ENCODE measurements around the gene FAM222A.
"Not testable (repeated sequence)": the region's sequence is repeated elsewhere in the genome, so short reads cannot be mapped to it uniquely, and the experiment has no call there.

FAM222A gene

DNA sequence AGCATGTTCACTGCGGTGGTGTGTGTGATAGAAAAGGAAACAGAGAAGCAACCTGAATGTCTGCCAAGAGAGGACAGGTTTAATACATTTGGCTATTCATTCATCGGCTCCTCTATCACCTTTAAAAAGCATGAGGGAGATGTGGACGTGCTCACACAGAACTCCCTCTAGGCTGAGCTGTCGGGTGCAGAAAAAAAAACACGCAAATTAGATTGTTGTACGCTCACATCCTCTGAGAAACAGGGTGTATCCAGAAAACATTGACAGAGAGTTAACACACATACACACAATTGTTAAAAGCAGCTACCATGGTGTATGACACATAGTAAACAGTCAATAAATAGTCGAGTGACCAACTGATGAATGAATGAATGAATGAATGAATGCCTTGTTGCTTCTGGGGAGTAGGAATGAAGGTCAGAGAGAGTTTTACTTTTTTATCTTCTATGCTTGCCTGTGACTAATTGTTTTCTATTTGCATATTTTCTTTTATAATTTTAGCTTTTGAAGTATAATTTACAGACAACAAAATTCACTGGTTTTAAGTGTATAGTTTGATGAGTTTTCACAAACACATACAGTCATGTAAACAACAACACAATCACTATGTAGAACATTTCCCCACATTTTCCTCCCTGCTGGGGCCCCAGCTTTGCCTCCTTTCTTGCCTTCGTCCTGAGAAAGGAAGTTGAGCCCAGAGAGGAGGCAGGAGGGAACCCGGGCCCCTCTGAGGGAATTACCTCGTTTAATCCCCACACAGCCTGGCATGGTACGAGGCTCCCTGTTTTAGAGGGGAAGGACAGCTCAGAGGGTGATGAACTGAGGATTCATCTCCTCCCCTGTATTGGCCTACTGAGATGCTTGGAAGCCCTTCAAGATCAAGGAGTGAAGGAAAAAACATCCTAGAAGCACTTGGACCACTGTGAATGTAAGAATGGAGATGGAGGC, 19.7 kb upstream of the FAM222A start:
- DNase-seq (ENCODE audit: low read depth in 2 of 2), result no peak

DNA sequence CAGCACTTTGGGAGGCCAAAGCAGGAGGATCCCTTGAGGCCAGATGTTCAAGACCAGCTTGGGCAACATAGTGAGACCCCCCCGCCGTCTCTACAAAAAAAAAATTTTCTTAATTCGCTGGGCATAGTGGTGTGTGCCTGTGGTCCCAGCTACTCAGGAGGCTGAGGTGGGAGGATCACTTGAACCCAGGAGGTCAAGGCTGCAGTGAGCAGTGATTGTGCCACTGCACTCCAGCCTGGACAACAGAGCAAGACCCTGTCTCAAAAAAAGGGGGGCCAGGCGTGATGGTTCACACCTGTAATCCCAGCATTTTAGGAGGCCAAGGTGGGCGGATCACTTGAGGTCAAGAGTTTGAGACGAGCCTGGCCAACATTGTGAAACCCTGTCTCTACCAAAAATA, 19.0 kb upstream of the FAM222A start:
- not testable (repeated sequence) for DNase-seq (ENCODE audit: low read depth in 2 of 2)

DNA sequence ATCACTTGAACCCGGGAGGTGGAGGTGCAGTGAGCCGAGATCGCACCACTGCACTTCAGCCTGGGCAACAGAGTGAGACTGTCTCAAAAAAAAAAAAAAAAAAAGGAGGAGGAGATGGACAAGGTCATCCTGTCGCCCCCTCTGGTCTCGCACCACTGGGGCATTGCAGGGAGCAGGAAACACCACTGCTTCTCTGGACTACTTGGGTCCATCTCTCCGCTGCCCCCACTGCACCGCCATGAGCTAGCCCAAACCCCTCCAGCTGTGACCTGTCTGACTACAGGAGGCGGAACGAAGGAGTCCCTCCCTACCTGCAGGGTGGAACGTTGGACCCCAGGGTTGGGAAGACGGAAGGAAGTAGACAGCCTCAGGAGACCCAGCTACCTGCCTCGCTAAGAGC, 18.2 kb upstream of the FAM222A start:
- DNase-seq (ENCODE audit: low read depth in 2 of 2), result no peak

DNA sequence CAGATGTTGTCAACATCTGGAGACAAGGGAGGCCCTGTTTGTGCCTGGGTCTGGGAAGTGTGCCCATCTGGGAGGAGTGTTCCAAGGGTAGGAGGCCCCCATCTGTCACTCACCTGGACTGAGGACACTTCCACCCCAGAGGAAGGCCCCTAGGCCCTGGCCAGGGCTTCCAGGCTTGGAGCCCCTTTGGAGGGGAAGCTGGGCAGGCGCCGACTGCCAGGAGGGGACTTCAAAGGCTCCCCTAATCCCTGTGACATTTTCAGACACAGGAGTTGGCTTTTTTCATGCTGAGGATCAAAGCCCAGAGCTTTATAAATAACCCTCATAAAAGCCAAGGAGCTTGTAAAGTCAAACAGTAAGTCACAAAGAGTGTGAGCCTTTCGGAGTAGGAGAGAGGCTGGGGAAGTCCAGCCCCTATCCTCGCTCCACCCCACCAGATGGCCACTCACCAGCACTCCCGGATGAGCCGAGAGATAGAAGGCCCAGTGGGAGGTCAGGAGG, 17.6 kb upstream of the FAM222A start:
- no peak for DNase-seq (ENCODE audit: low read depth in 2 of 2)

DNA sequence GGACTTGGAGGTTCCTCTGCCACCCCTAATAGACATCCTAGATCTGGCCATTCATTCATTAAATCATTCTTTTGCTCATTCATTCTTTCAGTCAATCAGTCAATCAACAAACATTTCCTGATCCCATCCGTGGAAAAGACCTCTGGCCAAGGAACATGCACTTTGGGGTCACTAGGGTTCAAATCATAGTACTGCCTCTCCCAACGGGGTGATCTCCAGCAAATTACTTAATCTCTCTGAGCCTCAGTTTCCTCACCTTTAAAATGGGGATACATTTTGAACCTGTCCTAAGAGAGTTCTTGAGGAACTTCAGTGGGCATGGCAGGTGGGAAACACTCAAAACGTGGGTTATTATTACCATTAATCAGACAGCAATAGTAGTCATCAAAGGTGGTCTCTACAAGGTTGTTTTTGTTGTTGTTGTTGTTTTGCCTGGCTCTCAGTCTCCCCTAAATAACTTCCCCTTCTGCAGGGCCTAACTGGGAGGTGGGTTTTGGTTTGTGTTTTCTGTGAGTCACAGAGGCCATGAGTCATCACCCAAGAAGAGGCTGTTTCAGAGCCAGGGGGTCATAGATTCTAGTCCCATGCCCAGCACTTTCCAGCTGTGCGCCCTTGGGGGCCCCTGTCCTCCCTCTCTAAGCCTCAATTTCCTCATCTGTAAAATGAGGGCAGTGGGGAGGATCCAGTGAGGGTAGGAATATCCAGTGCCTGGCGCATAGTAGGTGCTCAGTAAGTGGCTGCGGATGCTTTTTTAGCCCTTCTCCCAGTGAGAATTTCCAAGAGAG, 16.9 kb upstream of the FAM222A start:
- DNase-seq (ENCODE audit: low read depth in 2 of 2), result no peak

DNA sequence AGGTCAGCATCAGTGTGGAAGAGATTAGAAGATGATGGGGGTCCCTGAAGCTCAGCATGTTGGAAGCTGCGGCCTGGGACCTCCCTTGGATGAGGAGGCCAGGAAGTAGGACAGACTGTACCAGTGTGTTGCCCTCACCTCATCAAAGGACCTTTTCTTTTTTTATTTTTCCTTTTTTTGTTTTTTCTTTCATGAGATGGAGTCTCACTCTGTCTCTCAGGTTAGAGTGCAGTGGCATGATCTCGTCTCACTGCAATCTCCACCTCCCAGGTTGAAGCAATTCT, 16.4 kb upstream of the FAM222A start:
- DNase-seq (ENCODE audit: low read depth in 2 of 2), result no peak

DNA sequence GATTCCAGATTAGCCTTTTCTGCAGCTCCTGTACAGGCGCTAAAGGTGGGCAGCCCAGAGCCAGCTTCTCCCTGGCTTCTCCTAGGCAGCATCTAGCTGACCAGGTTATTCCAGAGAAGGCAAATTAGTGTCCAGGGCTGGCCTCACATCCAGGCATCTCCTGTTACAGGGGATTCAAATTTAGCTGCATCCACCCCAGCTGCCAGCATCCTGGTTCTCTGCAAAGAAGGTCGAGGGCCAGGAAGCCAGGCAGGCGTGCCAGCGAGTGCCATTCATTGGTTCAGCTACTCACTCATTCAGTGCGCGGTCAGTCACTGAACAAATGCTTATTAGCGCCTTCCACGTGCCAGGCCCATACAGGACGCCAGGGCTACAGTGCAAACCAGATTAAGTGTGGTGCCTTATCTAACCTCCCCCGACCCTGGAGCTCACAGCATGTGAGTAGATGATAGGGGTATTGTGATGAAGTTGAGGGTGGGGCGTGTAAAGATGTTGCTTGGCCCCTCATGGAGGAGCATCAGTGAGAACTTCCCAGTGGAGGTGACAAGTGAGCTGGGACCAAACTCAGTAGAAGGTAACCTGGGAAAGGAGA, 15.7 kb upstream of the FAM222A start:
- no peak for DNase-seq (ENCODE audit: low read depth in 2 of 2)

DNA sequence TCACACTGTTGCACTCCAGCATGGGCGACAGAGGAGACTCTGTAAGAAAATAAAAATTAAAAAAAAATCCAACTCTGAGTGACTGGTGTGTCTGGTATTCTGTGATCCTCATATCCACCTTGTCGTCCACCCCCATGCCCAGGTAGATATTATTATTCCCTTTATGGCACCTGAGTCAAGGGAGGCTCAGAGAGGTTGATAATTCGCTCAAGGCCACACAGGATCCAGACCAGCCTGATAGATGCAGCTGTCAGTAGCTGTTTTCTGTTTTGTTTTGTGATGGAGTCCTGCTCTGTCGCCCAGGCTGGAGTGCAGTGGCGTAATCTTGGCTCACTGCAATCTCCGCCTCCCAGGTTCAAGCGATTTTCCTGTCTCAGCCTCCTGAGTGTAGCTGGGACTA, 14.8 kb upstream of the FAM222A start:
- no peak for DNase-seq (ENCODE audit: low read depth in 2 of 2)

DNA sequence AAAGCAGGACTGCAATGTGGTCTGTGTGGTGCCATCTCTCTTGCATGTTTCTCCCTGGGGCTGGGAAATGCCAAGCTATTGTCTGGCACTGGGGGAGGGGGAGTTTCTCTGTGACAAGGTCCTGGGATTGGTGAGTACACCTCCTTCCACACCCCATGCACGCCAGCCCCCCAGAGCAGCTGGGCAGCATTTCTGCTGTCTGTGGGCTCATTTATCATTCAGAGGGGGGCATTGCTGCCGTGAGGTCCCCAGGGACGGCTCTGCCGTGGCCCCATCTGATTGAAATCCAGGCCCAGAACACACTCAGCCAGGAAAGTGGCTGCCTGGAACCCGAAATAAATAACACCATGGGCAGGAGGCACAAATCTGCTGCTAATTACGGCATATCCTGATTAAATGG, 12.6 kb upstream of the FAM222A start:
- no peak for DNase-seq (ENCODE audit: low read depth in 2 of 2)

DNA sequence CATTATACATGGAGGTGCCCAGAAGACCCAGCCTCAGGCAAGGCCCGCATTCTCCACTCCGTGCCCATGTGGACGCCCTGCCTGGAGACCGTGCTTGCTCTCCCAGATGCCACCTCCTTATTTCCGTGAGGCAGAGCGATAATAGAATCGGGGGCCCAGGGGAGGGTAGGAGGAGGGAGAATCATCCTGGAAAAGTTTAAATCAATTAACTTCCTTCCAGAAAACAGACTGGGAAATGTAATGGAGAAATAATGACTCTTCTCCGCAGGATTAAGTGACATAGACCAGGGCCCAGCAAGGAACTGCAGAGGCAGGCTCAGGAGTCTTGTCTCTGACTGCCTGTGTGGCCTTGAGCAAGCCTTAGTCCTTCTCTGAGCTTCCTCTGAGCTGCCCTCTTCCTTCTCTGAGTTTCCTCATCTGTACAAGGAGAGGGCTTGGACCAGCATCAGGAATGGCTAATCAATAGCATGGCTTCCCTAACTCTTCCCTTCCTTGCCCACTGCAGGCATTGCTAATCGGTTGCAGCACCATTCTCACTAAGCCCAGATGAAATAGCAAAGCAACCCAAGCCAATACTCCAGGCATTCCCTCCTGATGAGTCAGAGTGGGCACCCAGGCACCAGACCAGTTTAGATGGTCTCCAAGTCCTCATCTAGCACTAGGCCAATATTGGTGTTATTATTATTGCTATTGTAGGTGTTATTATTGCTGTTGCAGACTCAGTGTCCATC, 11.3 kb upstream of the FAM222A start:
- DNase-seq (ENCODE audit: low read depth in 2 of 2), result no peak

DNA sequence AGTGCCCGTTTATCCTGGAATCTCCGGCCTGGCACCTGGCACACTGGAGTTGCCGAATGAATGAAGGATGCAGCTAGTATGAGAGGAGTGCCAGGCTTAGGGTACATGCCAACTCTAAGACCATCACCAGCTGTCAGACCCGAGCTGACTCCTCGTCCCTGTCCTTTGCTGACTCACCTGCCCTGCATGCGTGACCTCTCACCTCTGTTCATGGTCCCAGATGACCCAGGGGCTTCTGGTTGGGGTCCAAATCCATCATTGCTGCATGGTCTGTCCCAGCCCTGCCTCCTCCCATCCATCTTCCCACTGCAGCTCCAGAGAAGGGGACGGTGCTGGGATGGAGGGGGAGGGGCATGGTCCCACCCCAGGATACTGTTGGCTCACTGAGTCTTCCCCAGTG, 9.9 kb upstream of the FAM222A start:
- no peak for DNase-seq (ENCODE audit: low read depth in 2 of 2)

DNA sequence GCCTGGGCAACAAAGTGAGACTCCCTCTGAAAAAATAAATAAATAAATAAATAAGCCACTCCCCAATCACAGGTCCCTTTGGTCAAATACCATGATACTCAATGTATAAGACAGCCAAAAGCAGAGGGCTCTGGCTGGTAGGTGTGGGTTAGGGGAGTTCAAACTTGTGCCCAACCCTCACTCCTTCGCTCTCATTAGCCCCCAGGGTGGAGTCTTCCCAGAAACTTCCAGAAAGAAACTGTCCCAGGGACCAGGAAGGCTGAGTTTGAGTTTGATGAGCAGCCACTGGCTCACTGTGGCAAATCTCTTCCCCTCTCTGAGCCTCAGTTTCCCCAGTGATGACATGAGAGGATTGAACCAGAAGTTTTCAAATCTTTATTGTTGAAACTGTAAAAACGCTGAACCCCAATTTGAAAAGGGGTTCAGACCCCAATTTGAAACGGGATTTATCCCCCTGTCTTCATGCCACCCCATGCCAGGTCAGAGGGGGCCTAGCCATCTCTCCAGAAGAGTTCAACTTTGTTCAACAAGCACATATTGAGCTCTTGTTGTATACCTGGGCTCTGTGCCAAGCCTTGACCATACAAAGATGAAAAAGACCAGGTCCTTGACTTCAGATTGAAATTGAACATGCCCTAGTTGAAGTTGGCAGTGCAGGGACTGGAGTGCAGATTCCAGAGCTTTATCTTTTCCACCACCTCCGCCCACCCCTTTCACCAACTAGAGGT, 9.1 kb upstream of the FAM222A start:
- no peak for DNase-seq (ENCODE audit: low read depth in 2 of 2)

DNA sequence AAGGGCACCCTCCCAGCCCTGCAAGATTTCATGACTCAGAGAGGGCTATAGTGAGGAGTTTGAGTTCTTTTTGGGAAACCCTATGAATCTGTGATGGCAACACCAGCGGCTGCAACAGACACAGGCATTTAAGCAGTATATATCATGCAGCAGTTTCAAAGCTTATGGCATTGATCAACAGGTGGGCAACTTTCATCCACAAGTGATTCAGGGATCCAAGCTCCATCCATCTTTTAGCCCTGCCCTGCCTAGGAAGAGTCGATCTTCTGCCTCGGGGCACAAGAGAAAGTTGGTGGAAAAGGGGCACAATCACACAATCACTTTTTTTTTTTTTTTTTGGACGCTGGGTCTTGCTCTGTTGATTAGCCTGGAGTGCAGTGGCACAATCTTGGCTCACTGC, 8.3 kb upstream of the FAM222A start:
- no peak for DNase-seq (ENCODE audit: low read depth in 2 of 2)

DNA sequence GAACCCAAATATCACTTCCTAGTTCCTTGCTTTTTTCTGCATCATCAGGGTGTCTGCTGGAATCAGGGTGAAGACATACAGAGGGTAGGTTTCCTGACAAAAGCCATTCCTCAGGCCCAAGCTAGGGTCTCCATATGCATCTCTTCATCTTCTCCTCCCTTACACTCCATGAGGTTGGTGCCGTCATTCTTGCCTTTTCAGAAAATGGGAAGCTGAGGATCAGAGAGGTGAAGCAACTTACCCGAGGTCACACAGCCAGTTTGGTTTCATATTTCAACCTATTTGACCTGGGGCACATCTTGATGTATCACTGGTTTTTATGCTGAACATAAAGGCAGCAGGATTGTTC, 7.3 kb upstream of the FAM222A start:
- DNase-seq (ENCODE audit: low read depth in 2 of 2), result no peak

DNA sequence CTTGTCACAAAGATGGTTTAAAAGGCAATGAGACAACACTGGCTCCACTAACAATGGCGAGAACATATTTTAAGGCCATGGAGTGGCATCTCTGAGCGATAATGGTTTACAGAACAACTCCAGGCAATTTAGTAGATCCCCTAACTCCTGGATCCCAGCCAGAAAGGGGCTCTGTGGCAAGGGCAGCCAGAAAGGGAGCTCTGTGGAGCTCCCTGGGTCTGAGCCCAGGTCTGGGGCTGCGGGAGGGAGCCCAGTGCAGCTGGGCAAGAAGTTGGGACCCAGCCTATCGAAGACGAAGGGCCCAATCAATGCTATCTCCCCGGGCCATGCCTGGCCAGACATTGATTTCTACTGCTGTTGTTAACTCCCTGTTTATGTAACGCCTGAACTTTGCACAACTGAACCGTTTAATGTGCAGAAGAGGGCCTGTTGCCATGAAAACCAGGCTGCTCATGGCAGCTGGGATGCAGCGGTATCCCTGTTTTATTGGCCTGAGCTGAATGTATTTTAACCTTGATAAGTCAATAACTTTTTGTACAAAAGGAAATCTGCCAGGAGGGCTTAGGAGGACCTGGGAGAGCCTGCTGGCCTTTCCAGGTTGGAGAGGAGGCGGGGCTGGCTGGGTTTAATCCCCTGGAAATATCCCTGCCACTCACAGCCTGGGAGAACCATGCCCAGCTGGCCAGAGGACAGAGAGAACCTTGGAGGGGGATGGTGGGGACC, 6.7 kb upstream of the FAM222A start:
- no peak for DNase-seq (ENCODE audit: low read depth in 2 of 2)

DNA sequence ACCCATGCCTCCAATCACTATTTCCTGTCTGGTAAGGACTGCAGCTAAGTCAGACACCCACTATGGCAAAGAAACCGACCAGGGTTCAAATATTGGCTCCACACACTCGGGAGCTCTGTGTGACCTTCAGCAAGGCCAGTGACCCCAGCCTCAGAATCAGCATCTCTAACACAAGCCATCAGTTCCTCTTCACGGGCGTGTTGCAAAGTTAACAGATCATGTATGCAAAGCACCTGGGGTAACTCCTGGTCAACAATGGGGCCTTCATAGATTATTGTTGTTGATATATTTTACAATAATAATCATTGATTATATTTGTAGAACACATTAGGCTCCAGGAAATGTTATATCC, 6.2 kb upstream of the FAM222A start:
- DNase-seq (ENCODE audit: low read depth in 2 of 2), result no peak

DNA sequence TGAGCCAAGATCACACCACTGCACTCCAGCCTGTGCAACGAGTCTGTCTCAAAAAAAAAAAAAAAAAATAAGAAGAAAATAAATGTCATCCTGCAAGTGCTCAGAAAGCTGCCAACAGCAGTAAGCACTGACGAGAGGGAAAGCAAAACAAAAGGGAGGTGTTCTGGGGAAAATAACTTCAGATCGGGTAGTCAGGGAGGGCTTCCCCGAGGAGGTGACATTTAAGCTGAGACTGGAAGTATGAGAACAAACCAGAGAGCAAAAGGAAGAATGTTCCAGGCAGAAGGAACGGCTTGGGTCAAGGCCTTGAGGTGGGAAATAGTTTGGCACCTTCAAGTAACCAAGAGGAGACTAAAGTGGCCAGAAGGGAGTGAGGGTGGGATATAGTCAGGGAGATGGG, 4.7 kb upstream of the FAM222A start:
- no peak for DNase-seq (ENCODE audit: low read depth in 2 of 2)

DNA sequence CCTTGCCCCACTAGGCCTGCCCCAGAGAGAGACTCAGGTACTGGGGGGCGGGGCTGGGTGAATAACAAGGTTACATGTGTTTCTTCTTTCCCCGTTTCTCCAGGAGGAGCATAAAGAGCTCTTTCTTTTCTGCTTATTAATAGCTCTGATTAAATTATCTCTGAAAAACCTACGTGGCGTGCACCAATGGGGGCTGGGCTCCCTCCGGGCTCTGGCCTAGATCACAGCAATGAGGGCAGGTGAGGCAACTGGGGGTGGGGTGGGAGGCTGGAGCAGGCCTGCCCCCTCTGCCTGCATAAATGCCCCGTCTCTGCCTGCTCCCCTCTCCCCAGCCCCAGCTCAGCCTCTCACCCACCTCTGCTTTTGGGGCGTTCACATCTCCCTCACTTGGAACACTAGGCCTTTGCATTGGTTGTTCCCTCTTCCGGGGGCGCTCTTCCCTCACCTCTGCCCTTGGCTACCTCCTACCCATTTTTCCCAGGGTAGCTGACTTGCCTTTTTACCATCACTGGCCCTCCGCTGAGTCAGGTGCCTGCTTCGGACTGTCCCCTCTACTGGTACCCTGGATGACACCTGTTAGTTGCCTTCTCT, 4.1 kb upstream of the FAM222A start:
- no peak for DNase-seq (ENCODE audit: low read depth in 2 of 2)

DNA sequence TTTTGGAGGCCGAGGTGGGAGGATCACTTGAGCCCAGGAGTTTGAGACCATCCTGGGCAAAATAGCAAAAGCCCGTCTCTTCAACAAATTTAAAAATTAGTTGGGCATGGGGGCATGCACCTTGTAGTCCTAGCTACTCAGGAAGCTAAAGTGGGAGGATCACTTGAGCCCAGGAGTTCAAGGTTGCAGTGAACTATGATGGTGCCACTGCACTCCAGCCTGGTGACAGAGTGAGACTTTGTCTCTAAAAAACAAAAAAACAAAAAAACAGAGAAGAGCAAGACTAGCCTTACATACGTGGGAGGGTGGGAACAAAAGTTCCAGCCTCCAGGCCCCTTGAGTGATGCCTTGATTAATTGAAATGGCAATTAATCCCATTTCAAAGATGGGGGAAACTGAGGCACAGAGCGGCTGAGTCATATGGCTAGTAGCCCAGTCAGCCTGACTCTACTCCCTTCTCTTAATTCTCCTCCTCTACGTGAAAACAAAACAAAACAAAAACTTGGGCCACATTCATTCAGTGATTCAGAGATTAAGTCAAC, 3.3 kb upstream of the FAM222A start:
- no peak for DNase-seq (ENCODE audit: low read depth in 2 of 2)

All from stimulated activated CD4-positive, alpha-beta T cell treated with anti-CD3 and anti-CD28 coated beads, Interleukin-15, amount 100 ng/mL, for 48 hours (primary cell).